ENCODE results near the gene SOCS4.
A peak's percentile ranks its signal among the peaks of the same experiment; 100 is the strongest.

SOCS4 gene

GRCh38 chr14:55097881-55098560 is 71.0 kb downstream of the SOCS4 start:
- Mint-ChIP-seq H3K36me3 (no peaks in the 10 kb centered on the region), H3K9me3 (no peaks in the 10 kb centered on the region), H3K4me1 (peaks cover 32% of the 10 kb centered on the region), H3K4me3 (peak overlapping the region; percentile 30), H3K27me3 (no peaks in the 10 kb centered on the region), H3K27ac (peak overlapping the region; percentile 88)

- H3K4me3 Mint-ChIP-seq = peak overlapping the region; percentile 2
- no peaks in the 10 kb centered on the region for H3K9me3 Mint-ChIP-seq
- H3K27ac Mint-ChIP-seq = peak overlapping the region; percentile 88
- no peaks in the 10 kb centered on the region for H3K36me3 Mint-ChIP-seq
- no peaks in the 10 kb centered on the region for H3K27me3 Mint-ChIP-seq
- peaks cover 37% of the 10 kb centered on the region for H3K4me1 Mint-ChIP-seq
Measured at GRCh38 chr14:55098561-55098898, 71.5 kb downstream of the SOCS4 start.

Data from activated naive CD4-positive, alpha-beta T cell treated with anti-CD3 and anti-CD28 coated beads, Interleukin-2, amount 50 U/mL, for 24 hours (primary cell).